MG63 (cell line): ENCODE measurements around the gene MTM1. TPM values are rescaled to one million over a fixed set of nuclear protein-coding genes. Genes with fewer than 3 reads are reported as not detected.

Experiments
- DNase-seq: peaks from one replicate; pipeline ENCODE4 v3.0.0-alpha.2; 2020
- H3K27me3 ChIP-seq: fragments of 250-450 bp; sonication (Bioruptor Pico); 2 replicates; pipeline ENCODE4 v1.5.1; 2020; ENCODE audit warnings: mild to moderate bottlenecking, moderate library complexity
- H3K36me3 ChIP-seq: fragments of 250-450 bp; sonication (Bioruptor Pico); 2 replicates; pipeline ENCODE4 v1.5.1; 2020; ENCODE audit warnings: mild to moderate bottlenecking, moderate library complexity
- H3K4me3 ChIP-seq: fragments of 250-450 bp; sonication (Bioruptor Pico); 2 replicates; pipeline ENCODE4 v1.5.1; 2020; ENCODE audit warnings: mild to moderate bottlenecking, moderate library complexity
- H3K9me3 ChIP-seq: fragments of 250-450 bp; sonication (Bioruptor Pico); 2 replicates; pipeline ENCODE4 v1.5.1; 2020; ENCODE audit warnings: mild to moderate bottlenecking, moderate library complexity
- total RNA-seq: library from RNA; depleted of rRNA; stranded (reverse); fragments of >200 nt; shearing (Covaris generic); gene quantifications from 2 replicates; pipeline ENCODE4 v1.2.3, GENCODE V29; 2014; ENCODE audit warnings: low replicate concordance; rRNA removed

The MTM1 gene
- 8.7 and 9.1 TPM in 2 replicates for total RNA-seq

GRCh38 chrX:150568320-150569154, at the start of gene MTM1:
TSS of gene MTM1 (plus strand) at chrX:150568621. CDS start at chrX:150592615, 23,994 bp downstream.
- Histone ChIP-seq H3K4me3 (peak within 1 kb of the TSS; percentile 71), H3K9me3 (no peaks in the 10 kb centered on the region), H3K27me3 (no peaks in the 10 kb centered on the region), H3K36me3 (no peaks in the 10 kb centered on the region)
- peak; percentile 95 for DNase-seq

- no peak for DNase-seq
- Histone ChIP-seq H3K9me3 (no peaks in the 10 kb centered on the region), H3K36me3 (no peaks in the 10 kb centered on the region), H3K4me3 (no peak overlapping the region), H3K27me3 (no peaks in the 10 kb centered on the region)
These were observed 45.9 kb upstream of the MTM1 start for GRCh38 chrX:150522494-150522893.

GRCh38 chrX:150525061-150525919, 43.1 kb upstream of the MTM1 start:
- no peak for DNase-seq
- Histone ChIP-seq H3K9me3 (no peaks in the 10 kb centered on the region), H3K36me3 (no peaks in the 10 kb centered on the region), H3K27me3 (no peaks in the 10 kb centered on the region), H3K4me3 (no peak overlapping the region)

- DNase-seq = no peak
- Histone ChIP-seq H3K36me3 (no peaks in the 10 kb centered on the region), H3K27me3 (no peaks in the 10 kb centered on the region), H3K4me3 (no peak overlapping the region), H3K9me3 (no peaks in the 10 kb centered on the region)
These were observed 41.7 kb upstream of the MTM1 start for GRCh38 chrX:150526692-150527091.

GRCh38 chrX:150527108-150527507, 41.3 kb upstream of the MTM1 start:
- no peak overlapping the region for H3K4me3 ChIP-seq
- H3K27me3 ChIP-seq = no peaks in the 10 kb centered on the region
- no peaks in the 10 kb centered on the region for H3K36me3 ChIP-seq
- DNase-seq = no peak
- H3K9me3 ChIP-seq = no peaks in the 10 kb centered on the region

- Histone ChIP-seq H3K4me3 (no peak overlapping the region), H3K9me3 (no peaks in the 10 kb centered on the region), H3K36me3 (no peaks in the 10 kb centered on the region), H3K27me3 (no peaks in the 10 kb centered on the region)
- DNase-seq = no peak
These were observed 38.8 kb upstream of the MTM1 start for GRCh38 chrX:150529587-150529986.

GRCh38 chrX:150530821-150531220, 37.6 kb upstream of the MTM1 start:
- H3K27me3 ChIP-seq = no peaks in the 10 kb centered on the region
- H3K36me3 ChIP-seq = no peaks in the 10 kb centered on the region
- H3K4me3 ChIP-seq = no peak overlapping the region

GRCh38 chrX:150531467-150531866, 37.0 kb upstream of the MTM1 start:
- Histone ChIP-seq H3K27me3 (no peaks in the 10 kb centered on the region), H3K4me3 (no peak overlapping the region), H3K9me3 (no peaks in the 10 kb centered on the region), H3K36me3 (no peaks in the 10 kb centered on the region)
- DNase-seq = no peak

More at GRCh38 chrX:150530821-150531220, 37.6 kb upstream of the MTM1 start:
- H3K9me3 ChIP-seq = no peaks in the 10 kb centered on the region
- DNase-seq = no peak

- H3K36me3 ChIP-seq = no peaks in the 10 kb centered on the region
- no peak overlapping the region for H3K4me3 ChIP-seq
- no peaks in the 10 kb centered on the region for H3K27me3 ChIP-seq
- no peak for DNase-seq
- H3K9me3 ChIP-seq = no peaks in the 10 kb centered on the region
These were observed 34.6 kb upstream of the MTM1 start for GRCh38 chrX:150533863-150534262.

GRCh38 chrX:150536455-150537116, 31.8 kb upstream of the MTM1 start:
- Histone ChIP-seq H3K27me3 (no peaks in the 10 kb centered on the region), H3K4me3 (no peak overlapping the region), H3K36me3 (no peaks in the 10 kb centered on the region), H3K9me3 (no peaks in the 10 kb centered on the region)
- DNase-seq = no peak

GRCh38 chrX:150537851-150538250, 30.6 kb upstream of the MTM1 start:
- H3K27me3 ChIP-seq = no peaks in the 10 kb centered on the region
- no peak for DNase-seq
- H3K9me3 ChIP-seq = no peaks in the 10 kb centered on the region
- H3K4me3 ChIP-seq = no peak overlapping the region
- no peaks in the 10 kb centered on the region for H3K36me3 ChIP-seq

GRCh38 chrX:150540965-150541364, 27.5 kb upstream of the MTM1 start:
- Histone ChIP-seq H3K36me3 (no peaks in the 10 kb centered on the region), H3K27me3 (no peaks in the 10 kb centered on the region), H3K9me3 (no peaks in the 10 kb centered on the region), H3K4me3 (no peak overlapping the region)
- no peak for DNase-seq

GRCh38 chrX:150542846-150543229, 25.6 kb upstream of the MTM1 start:
- H3K4me3 ChIP-seq = no peak overlapping the region
- DNase-seq = no peak
- H3K9me3 ChIP-seq = no peaks in the 10 kb centered on the region
- H3K27me3 ChIP-seq = no peaks in the 10 kb centered on the region
- H3K36me3 ChIP-seq = no peaks in the 10 kb centered on the region

GRCh38 chrX:150543230-150544155, 24.9 kb upstream of the MTM1 start:
- DNase-seq = no peak
- H3K9me3 ChIP-seq = no peaks in the 10 kb centered on the region
- no peak overlapping the region for H3K4me3 ChIP-seq
- no peaks in the 10 kb centered on the region for H3K27me3 ChIP-seq
- no peaks in the 10 kb centered on the region for H3K36me3 ChIP-seq

GRCh38 chrX:150544222-150544787, 24.1 kb upstream of the MTM1 start:
- no peaks in the 10 kb centered on the region for H3K9me3 ChIP-seq
- H3K36me3 ChIP-seq = no peaks in the 10 kb centered on the region
- H3K4me3 ChIP-seq = no peak overlapping the region
- no peak for DNase-seq
- no peaks in the 10 kb centered on the region for H3K27me3 ChIP-seq
